HG03196 (cell line): ENCODE data around the gene NPTX1.

ENCODE experiments used
- ATAC-seq: cut with Tn5 transposase; IDR thresholded peaks from one replicate; pipeline ENCODE4 v1.9.1; 2021; ENCODE audit not compliant: unreplicated experiment

NPTX1 gene

GRCh38 chr17:80429356-80430275, 46.8 kb downstream of the NPTX1 start:
- ATAC-seq = no peak

DNA sequence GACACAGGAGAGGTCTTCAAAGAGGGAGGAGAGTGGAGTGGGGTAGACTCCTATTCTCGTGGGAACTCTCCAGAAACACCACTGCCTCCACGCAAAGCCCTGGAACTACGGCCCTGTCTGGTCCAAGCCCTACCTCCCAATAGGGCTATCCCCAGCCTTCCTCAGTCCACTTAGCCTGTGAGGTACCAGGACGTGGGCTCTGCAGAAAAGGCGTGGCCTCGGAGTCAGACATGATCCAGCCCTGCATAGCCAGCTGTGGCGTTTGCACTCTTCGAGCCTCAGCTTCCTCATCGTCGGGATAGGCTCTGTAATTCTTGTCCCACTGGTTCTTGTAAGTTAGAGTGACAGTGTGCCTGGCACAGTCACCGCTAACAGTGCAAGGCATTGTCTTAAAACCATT, 47.6 kb downstream of the NPTX1 start:
- no peak for ATAC-seq

GRCh38 chr17:80428363-80428762, 48.0 kb downstream of the NPTX1 start:
- no peak for ATAC-seq

DNA sequence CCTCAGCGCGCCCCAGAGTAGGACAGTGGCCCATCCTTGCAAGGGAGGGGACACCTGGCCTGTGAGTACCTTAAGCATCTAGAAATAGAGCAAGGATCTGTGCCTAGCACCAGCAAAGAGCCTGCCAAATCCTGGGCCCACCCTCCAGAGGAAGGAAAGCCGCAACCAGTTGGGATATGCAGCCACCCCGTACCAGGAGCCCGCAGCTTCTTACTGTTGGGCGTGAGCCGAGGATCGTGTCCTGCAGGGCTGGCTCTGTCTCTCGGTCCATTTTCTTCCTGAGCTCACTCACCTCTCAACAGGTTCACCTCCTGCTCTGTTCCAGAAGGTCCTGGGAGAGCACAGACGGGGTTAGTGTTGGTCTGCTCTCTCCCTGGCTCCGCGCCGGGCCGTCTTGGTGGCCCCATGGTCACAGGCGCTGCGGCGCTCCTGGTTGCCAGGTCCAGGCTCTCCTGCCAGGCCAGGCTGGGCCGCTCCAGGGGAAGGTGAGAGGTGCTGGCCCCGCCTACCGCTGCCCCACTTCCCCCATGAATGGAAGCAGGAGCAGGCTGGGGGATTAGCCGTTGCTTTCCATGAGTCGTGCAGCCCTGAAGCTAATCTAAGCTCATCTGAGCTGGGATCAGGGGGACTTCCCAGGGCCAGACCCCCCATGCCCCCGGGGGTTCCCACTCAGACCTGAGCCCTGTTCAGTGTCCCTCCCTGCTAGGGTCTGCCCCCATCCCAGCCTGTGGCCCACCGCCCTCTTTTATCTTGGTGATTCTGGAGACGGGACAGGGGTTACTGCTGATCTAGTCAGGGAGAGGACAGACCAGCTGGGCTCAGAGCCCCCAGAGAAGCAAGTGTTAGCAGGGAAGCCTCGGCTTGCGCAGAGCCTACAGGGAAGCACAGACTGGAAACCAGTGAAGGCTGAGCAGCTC, 48.8 kb downstream of the NPTX1 start:
- ATAC-seq = no peak

DNA sequence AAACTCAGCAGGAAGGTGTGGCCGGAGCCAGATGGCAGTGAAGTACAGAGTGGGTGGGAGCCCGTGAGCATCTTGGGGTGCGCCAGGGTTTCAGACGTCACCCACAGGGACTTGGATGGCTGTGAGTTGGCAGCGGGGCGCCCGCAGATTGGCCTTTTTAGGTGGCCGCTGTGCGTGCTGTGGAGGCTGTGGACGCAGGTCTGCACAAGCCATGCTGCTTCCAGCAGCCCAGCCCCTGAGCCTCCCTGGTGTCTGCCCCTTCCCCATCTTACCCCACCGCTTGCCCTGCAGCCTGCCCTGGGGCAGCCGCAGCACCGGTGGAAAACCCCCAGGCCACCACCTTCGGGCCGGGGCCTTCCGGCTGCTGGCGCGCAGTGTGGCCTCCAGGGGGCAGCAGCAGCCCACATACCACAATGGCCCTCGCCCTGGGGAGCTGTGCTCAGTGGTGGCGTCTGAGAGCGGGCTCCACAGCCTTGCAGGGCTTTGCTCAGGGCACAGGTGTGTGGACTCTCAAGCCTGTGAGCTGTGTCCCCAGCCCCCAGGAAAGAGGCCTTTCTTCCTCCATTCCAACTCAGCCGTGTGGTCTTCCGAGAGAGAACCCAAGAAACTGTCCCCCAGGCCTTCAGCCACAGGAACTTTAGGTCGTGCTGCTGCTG, 49.6 kb downstream of the NPTX1 start:
- peak; percentile 62 for ATAC-seq

GRCh38 chr17:80425835-80426426, 50.5 kb downstream of the NPTX1 start:
- ATAC-seq = no peak

DNA sequence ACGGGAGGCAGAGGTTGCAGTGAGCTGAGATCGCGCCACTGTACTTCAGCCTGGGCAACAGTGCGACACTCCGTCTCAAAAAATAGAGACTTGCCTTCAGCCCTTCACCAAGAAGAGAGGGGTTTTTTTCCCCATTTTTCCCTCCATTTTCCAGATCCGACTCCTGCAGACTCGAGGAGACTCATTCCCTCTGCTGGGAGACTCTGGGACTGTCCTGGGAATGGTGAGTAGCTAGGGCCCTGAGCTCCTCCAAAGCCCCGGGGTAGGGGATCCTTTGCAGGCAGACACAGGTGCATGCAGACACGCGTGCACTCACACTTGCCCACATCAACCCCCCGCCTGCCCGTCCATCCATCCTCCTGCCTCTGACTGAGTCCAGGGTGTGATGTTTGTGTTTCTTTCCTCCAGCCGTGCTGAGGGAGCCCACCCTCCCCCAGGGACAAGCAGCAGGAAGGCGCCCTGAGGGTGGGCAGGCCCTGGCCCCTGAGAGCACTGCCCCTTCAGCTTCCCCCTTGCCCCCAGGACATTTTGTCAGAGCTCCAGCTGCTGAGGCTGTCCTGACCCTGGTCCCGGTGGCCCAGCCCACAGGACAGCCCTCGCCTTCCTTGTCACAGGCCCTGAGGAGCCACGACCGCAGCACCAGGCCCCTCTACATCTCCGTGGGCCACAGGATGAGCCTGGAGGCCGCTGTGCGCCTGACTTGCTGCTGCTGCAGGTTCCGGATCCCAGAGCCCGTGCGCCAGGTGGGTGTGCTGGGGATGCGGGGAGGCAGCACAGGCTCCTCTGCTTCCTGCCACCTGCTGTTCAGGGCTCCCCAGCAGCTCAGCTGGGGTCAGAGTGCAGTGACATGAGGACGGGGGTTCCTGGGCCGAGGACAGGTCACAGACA, 51.3 kb downstream of the NPTX1 start:
- ATAC-seq = no peak

- no peak for ATAC-seq
Measured at GRCh38 chr17:80424261-80424660, 52.1 kb downstream of the NPTX1 start.

DNA sequence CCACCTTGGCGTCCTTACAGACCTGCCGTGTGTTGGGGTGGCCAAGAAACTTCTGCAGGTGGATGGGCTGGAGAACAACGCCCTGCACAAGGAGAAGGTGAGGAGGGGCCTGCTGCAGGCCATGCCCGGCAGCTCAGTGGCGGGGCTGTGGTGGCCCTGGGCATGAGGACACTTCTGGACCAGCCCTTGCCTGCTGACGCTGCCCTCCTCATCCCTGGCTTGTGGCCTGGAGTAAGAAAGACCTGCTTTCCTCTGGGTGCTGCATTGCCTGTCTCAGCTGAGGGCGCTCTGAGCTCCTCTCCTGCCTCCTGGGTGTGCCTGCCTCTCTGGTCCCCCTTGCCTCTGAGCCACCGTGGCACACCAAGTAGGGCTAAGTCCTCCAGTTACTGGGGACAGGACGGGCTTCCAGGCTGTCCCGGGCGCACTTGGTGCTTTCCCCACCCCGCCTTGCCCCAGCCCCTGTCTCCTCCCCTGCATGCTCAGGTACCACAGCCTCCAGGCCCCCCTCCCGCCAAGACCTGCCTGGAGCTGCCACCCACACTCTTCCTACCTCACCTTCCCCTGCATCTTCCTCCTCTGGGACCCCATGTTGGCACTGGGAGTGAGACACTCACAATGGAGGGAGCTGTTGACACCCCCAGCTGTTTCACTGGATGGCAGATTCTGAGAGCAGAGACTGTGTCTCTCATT, 52.7 kb downstream of the NPTX1 start:
- ATAC-seq = no peak

DNA sequence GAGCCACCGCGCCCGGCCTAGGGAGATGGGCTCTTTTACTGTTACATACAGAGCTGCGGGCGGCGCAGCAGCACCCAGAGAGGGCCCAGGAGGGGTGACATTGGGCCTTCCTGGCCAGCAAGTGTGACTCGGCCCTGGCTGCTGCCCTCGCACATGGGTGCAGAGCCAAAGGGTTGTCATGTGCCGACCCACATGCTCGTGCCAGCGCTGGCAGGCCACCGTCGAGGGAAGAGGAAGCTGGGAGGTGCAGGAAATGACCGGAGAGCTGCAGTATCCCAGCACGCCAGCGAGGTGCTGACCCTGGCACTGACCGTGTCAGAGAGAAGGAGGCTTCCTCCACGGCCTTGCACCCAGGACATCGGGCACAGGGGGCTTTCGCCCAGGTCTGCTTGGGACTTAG, 53.4 kb downstream of the NPTX1 start:
- no peak for ATAC-seq

GRCh38 chr17:80422276-80422675, 54.1 kb downstream of the NPTX1 start:
- ATAC-seq = no peak

DNA sequence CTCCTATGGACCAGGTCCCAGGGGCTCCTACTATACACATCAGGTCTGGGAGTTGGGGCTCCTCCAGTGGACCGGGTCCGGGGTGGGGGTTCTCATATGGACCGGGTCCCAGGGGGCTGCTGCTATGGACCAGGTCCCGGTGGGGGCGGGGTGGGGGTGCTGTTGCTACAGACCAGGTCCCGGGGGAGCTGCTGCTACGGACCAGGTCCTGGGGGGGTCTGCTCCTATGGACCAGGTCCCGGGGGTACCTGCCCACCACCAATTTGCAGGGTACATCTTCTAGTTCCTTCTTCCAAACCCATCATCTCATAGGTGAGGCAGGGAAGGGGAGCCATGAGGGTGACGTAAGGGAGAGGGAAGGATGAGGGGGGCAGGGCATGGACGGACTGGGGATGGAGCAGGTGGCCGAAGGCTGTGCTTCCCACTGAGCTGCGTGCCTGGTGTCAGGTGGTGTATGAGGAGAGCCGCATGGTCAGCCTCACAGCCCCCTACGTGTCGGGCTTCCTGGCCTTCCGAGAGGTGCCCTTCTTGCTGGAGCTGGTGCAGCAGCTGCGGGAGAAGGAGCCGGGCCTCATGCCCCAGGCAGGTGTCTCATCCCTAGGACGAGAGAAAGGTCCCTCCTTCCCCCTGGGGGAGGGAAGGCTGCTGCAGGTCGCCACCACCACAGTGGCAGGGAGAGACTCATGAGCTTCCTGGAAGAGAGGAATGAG, 54.9 kb downstream of the NPTX1 start:
- no peak for ATAC-seq

- no peak for ATAC-seq
Measured at GRCh38 chr17:80419255-80419654, 57.2 kb downstream of the NPTX1 start.

- no peak for ATAC-seq
Measured at GRCh38 chr17:80418589-80418988, 57.8 kb downstream of the NPTX1 start.
